ENCODE measurements around the gene CWC27. TPM values are rescaled to one million over a fixed set of nuclear protein-coding genes. Genes with fewer than 3 reads are reported as not detected.

CWC27 gene
- total and polyA plus RNA-seq, 2 of the 13 experiments (the other 11 are each of a cell fraction or from before 2014, with no cell fraction given) = 21.1 to 25.7 TPM

DNA sequence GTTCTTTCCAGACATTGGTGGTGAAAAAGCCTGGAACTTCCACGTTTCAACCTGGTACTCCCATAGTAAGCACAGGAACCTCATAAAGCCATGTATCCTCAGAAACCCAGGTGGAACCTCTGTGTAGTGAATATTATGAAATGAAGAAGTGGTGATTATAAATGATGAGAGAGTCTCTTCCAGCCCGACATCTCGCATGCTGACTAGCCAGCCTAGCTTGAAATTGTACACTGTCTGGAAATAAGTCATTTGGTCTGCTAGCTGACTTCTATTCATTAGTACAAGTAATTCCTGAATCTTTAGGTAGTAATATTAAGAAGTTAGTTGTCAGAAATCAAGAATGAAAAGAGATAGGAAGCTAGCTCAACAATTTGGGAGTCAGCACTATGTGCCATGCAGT, 203.3 kb downstream of the CWC27 start:
- Histone ChIP-seq H3K27ac (ENCODE audit: extremely low read length, insufficient read depth, low read length) (no peak overlapping the region), H3K79me2 (ENCODE audit: insufficient read depth, low read length) (no peaks in the 10 kb centered on the region), H3K4me2 (ENCODE audit: low read depth, low read length) (no peak overlapping the region), H3K9me3 (ENCODE audit: low read length) (no peaks in the 10 kb centered on the region), H3K4me1 (ENCODE audit: insufficient read depth, low read length) (no peaks in the 10 kb centered on the region), H3K27me3 (ENCODE audit: control insufficient read depth in 1 of 2, insufficient read depth in 2 of 2, low read length in 2 of 2) (no peaks in the 10 kb centered on the region), H3K9ac (ENCODE audit: insufficient read depth, low read depth, low read length) (no peak overlapping the region), H2AFZ (ENCODE audit: low read length) (no peak overlapping the region), H3K36me3 (replicated peaks in 1 of 2; ENCODE audit: control insufficient read depth in 1 of 2, insufficient read depth in 2 of 2, low read length in 2 of 2) (peaks cover 1 to 13% of the 10 kb centered on the region in 2 experiments; a peak in 3 of 5 replicates), H3K4me3 (replicated peaks in 1 of 3; ENCODE audit: insufficient read depth in 1 of 3, low read depth in 2 of 3, low read length in 3 of 3) (no peak overlapping the region), H4K20me1 (ENCODE audit: insufficient read depth, low read length) (no peaks in the 10 kb centered on the region)
- FAIRE-seq = no peak
- BruUV-seq (replicated peaks) = no TSS peak
- WGBS (ENCODE audit: low lambda C conversion rate) = 96% methylated on average over 3 of the region's 3 CpGs
- in situ Hi-C loops (cut with HindIII; ENCODE audit: extremely low pct_ligation_motif_present, low pct_unique_long_range_greater_than_20kb) = loop anchor here (25.0 kb wide), 1 partner anchor 515 kb away; the partner anchor contains the start of gene ADAMTS6
- intact Hi-C loops (cut with micrococcal nuclease; ENCODE audit: unreplicated experiment) = no loop called here
- POLR2A ChIA-PET = no interaction called here
- no peak for DNase-seq (ENCODE audit: low spot score)
- no peak for ATAC-seq
- TF ChIP-seq ZNF614 (CRISPR knock-in tag; IDR thresholded peaks at IDR 0.05; ENCODE audit: borderline replicate concordance) = no peak
- TF ChIP-seq, protein P1, sequence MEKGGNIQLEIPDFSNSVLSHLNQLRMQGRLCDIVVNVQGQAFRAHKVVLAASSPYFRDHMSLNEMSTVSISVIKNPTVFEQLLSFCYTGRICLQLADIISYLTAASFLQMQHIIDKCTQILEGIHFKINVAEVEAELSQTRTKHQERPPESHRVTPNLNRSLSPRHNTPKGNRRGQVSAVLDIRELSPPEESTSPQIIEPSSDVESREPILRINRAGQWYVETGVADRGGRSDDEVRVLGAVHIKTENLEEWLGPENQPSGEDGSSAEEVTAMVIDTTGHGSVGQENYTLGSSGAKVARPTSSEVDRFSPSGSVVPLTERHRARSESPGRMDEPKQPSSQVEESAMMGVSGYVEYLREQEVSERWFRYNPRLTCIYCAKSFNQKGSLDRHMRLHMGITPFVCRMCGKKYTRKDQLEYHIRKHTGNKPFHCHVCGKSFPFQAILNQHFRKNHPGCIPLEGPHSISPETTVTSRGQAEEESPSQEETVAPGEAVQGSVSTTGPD (CRISPR knock-in tag; IDR thresholded peaks at IDR 0.05) = no peak
- TF ChIP-seq TFDP2 (CRISPR knock-in tag; IDR thresholded peaks at IDR 0.05) = no peak
- TF ChIP-seq DNMT3B (CRISPR knock-in tag; conservative IDR thresholded peaks at IDR 0.05) = no peak
- TF ChIP-seq ZNF251 (CRISPR knock-in tag; IDR thresholded peaks at IDR 0.05) = no peak
- TF ChIP-seq SPEN (CRISPR knock-in tag; IDR thresholded peaks at IDR 0.05; ENCODE audit: low read depth) = no peak
- TF ChIP-seq KLF13 (CRISPR knock-in tag; IDR thresholded peaks at IDR 0.05) = no peak
- no peak for TF ChIP-seq ZNF30 (CRISPR knock-in tag; IDR thresholded peaks at IDR 0.05)
- no peak for TF ChIP-seq RAD51 (IDR thresholded peaks at IDR 0.05; ENCODE audit: borderline replicate concordance)
- no peak for TF ChIP-seq ZNF275 (CRISPR knock-in tag; IDR thresholded peaks at IDR 0.05; ENCODE audit: borderline replicate concordance)
- TF ChIP-seq ATF1 (CRISPR knock-in tag; IDR thresholded peaks at IDR 0.05) = no peak
- no peak for TF ChIP-seq ZNF564 (CRISPR knock-in tag; IDR thresholded peaks at IDR 0.05)
- TF ChIP-seq EEA1 (CRISPR knock-in tag; IDR thresholded peaks at IDR 0.05; ENCODE audit: borderline replicate concordance) = no peak
- CTCF ChIA-PET (ENCODE audit: low intra/inter-chr PET ratio, low total read pairs) = no interaction called here
